Articular chondrocyte of knee joint (primary cell): ENCODE results near the gene GALNS. TPM values are rescaled to one million over a fixed set of nuclear protein-coding genes. Genes with fewer than 3 reads are reported as not detected.

Experiments
- total RNA-seq: library from RNA; depleted of rRNA; stranded (reverse); fragments of >200 nt; gene quantifications from 2 replicates; pipeline ENCODE4 v1.2.3, GENCODE V29; 2012

GALNS gene, protein sequence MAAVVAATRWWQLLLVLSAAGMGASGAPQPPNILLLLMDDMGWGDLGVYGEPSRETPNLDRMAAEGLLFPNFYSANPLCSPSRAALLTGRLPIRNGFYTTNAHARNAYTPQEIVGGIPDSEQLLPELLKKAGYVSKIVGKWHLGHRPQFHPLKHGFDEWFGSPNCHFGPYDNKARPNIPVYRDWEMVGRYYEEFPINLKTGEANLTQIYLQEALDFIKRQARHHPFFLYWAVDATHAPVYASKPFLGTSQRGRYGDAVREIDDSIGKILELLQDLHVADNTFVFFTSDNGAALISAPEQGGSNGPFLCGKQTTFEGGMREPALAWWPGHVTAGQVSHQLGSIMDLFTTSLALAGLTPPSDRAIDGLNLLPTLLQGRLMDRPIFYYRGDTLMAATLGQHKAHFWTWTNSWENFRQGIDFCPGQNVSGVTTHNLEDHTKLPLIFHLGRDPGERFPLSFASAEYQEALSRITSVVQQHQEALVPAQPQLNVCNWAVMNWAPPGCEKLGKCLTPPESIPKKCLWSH
- 26.5 and 28.6 TPM in 2 replicates for total RNA-seq

DNA sequence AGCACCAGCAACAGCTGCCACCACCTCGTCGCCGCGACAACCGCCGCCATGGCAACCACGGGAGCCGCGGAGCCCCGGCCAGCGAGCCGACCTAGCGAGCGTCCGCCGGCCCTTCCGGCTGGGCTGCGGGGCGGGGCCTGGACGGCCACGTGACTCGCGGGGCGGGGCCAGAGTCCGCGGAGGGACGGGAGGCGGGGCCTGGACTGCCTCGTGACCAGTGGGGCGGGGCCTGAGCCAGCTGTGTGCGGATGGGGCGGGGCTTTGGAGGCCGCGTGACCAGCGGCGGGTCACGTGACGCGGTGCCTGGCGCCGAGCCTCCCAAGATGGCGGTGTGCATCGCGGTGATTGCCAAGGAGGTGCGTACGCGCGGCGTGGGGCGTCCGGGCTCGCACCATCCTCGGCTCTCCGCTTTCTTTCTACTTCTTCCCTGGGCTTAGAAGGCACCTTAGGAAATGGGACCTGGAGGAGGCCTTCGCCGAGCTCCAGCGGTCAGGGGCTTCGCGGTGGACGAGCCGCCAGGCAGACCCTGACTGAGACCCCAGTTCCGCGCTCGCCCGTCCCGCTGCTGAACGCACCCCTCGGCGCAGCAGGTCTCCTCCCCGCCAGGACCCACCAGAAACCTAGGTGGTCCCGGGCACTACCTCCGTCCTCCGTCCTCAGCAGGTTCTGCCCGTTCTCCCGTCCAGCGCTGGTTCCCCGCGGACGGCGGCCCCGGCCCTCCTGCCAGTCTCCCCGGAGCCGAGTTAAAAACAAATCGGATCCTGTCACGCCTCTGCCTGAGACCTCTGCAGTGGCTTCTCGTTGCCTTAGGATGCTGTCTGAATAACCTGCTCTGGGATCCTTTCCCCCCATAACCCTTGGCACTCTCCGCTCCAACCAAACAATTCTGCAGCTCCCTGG, at the start of gene GALNS, which contains the start of gene TRAPPC2L:
TSS of gene GALNS (minus strand) at position 120 of the 900 bp plus-strand sequence. CDS start at position 50, 70 bp downstream.
TSS of gene TRAPPC2L (plus strand) at position 300 of the 900 bp plus-strand sequence. CDS start at position 324, 24 bp downstream.

DNA sequence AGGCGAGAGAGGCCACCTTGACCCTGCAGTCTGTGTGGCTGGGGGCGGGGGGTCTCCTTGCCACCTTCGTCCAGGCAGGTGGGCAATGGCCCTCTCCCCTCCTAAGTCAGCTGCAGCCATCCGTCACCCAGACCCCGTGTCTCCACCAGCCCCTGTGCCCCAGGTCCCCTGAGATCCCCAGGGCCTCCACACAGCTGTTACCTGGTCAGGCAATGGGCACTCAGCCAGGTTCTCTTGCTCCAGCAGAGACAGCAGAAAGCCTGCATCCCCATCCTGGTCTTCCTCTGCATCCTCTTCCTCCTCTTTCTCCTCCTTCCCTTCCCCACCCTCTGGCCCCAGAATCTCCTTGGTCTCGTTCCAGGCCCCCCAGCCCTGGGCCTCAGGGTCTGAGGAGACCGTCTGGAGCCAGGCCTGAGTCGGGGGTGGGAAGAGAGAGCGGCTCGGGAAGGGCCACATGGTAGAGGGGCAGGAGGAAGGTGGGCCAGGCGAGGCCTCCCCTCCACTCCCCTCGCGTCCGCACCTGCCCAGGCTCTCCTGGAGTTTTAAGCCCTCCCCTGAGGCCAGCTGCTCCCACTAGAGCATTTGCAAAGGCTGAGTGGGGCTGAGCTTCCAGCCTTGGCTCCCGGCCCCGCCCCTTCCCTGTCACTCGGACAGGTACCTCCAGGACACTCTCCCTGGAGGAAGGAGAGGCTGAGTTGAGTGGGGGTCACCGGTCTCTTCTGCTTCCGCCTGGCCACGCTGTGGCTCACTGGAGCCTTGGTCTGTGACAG, 9.6 kb upstream of the GALNS start, which contains the start of gene PABPN1L:
TSS of gene PABPN1L (minus strand) at position 510 of the 770 bp plus-strand sequence. CDS start at position 456, 54 bp downstream.

DNA sequence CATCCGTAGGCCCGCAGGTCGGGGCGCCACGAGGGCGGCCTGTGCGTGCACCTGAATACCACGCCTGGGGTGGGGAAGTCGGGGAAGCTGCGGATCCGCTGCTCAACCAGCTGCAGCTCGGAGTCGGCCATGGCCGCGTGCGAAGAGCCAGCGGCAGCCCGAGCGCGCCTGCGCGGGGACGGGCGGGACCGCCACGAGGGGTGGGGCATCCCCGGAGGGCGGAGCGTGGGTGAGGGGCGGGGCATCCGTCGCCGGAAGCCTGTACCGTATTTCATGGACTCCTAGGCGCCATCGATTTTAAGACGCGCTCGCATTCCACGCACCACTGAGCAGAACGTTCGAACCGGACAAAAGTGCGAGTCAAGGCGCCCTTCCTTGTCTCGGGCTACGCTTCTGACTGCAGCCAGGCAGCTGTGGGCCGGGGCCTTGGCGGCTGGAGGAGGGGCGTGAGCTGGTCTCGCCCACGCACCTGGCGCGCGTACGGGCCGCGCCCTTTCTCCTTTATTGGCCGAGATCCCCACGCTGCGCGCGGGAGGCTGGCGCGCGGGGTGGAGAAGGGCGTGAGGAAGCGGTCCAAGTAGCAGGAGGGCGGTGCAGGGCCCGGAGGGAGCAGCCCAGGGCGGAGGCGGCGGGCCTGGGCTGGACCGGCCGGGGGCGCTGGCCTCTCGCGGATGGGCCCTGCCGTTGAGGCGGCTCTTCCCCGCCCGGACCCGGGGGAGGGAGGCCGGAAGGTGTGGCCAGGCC, 44.8 kb downstream of the GALNS start, which contains the start of gene APRT:
TSS of gene APRT (minus strand) at position 160 of the 744 bp plus-strand sequence. CDS start at position 131, 29 bp downstream.

DNA sequence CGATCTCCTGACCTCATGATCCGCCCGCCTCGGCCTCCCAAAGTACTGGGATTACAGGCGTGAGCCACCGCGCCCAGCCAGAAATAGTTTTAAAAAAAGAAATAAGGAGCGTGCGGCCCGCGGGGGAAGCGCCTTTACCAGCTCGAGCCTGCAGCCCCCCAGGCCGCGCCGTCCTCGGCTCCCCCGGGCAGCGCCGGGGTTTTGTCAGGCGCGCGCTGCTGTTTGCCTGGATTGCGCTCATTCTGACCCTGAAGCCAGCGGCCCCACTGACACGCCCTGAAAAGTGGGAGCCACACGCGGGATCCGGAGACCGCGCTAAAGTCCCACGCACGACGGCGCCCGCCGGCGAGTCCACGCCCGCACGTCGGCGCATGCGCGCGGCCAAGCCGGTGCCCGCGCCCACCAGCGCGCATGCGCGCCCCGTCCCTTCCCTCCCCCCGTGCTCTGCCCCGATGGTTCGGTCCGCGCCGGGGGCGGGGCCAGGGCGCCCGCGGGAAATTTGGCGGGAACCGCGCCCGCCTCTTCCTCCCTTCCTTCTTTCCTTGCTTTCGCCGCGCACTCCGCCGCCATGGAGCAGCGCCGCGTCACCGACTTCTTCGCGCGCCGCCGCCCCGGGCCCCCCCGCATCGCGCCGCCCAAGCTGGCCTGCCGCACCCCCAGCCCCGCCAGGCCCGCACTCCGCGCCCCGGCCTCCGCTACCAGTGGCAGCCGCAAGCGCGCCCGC, 53.3 kb downstream of the GALNS start, which contains the start of gene CDT1:
TSS of gene CDT1 (plus strand) at position 526 of the 724 bp plus-strand sequence. CDS start at position 569, 43 bp downstream.

DNA sequence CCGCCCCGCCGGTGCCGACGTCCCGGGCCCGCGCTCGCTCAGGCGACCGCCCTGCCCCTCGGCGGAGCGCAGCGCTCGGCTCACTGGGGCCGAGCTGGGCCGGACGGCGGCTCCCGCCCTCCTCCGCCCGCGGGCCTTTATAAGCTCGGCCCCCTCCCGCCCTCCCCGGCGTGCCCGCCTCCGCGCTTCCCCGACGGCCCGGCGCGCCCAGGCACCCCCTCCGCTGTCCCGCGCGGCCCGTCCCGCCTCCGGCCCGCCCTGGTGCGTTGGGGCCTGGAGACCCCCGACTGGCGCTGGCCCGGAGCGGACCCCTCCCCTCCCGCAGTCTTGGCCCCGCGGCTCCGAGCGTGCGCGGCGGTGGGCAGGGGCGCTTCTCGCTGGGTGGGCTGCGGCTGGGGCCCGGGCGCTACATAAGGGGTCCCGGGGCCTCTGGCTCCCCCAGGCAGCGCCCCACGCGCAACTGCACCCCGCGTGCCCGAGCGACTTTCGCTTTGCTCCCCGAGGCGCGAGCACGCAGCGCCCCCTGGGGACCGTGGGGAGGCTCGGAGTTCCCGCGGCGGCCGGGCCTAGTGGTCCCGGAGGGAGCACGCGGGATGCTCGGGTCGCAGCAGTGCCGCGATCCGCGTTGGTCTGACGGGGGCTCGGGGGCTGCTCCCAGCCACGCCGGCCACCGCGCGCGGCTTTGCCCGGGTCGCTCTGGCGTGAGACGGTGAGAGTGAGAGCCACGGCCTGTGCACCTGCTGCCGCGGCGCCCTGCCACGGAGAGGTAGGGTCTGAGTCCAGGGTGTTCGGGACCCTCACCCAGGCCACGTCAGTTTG, 71.4 kb downstream of the GALNS start, which contains the start of gene PIEZO1:
TSS of gene PIEZO1 (minus strand) at position 115 of the 819 bp plus-strand sequence. CDS start 256 bp downstream, outside the sequence.

Other genes with a start within 250 kb of the GALNS start
- not detected in 2 replicates for gene IL17C, start 218.4 kb downstream of the GALNS start, total RNA-seq
- gene CYBA, start 205.9 kb downstream of the GALNS start, total RNA-seq: 162 and 191 TPM in 2 replicates
- gene MVD, start 193.9 kb downstream of the GALNS start, total RNA-seq: 23.1 and 25.6 TPM in 2 replicates
- gene SNAI3, start 170.4 kb downstream of the GALNS start, total RNA-seq: not detected in 2 replicates
- gene RNF166, start 150.5 kb downstream of the GALNS start, total RNA-seq: 9.0 and 10.8 TPM in 2 replicates
- gene CTU2, start 150.4 kb downstream of the GALNS start, total RNA-seq: 10.5 and 12.0 TPM in 2 replicates
- gene PIEZO1, start 71.7 kb downstream of the GALNS start, total RNA-seq: 123 and 147 TPM in 2 replicates
- gene CDT1, start 53.2 kb downstream of the GALNS start, total RNA-seq: 5.4 and 7.6 TPM in 2 replicates
- gene APRT, start 45.0 kb downstream of the GALNS start, total RNA-seq: 43.8 and 48.7 TPM in 2 replicates
- 50.2 TPM in 2 replicates for gene TRAPPC2L, start 180 bp upstream of the GALNS start, total RNA-seq
- gene PABPN1L, start 9.7 kb upstream of the GALNS start, total RNA-seq: not detected in 2 replicates
- not detected in 2 replicates for gene CBFA2T3, start 120.3 kb upstream of the GALNS start, total RNA-seq
- 15.8 and 19.7 TPM in 2 replicates for gene ACSF3, start 236.9 kb upstream of the GALNS start, total RNA-seq